GM12878 (cell line): ENCODE data around the gene NBEA. TPM values are rescaled to one million over a fixed set of nuclear protein-coding genes. Genes with fewer than 3 reads are reported as not detected.

Experiments
- ATAC-seq: fragments of 200-7000 bp; cut with Tn5 transposase; 3 replicates; pipeline ENCODE4 v1.9.1; 2020; ENCODE audit warnings: mild to moderate bottlenecking, moderate library complexity
- BruUV-seq: library from RNA; stranded (reverse); fragments of 400-500 nt; replicated peaks from 2 replicates; lab custom pipeline; 2021; lab: Mats Ljungman, UMichigan
- CTCF ChIA-PET: fragments of 300-600 bp; sonication (Branson Sonifier 250); formaldehyde crosslinking; extraction: SDS; loops from one replicate; lab custom pipeline; 2021; ENCODE audit warnings: inconsistent platforms; lab: Yijun Ruan, JAX
- POLR2A ChIA-PET: fragments of 350-600 bp; formaldehyde crosslinking; extraction: SDS; loops from one replicate; lab custom pipeline; 2021; ENCODE audit warnings: inconsistent platforms; lab: Charles Lee
- RAD21 ChIA-PET: fragments of 300-600 bp; sonication (Branson Sonifier 250); formaldehyde crosslinking; loops from one replicate; lab custom pipeline; 2023; ENCODE audit warnings: antibody characterized with exemption; ENCODE audit not compliant: unreplicated experiment; lab: Charles Lee
- SMC1A ChIA-PET: fragments of 300-600 bp; sonication (Branson Sonifier 250); formaldehyde crosslinking; loops from one replicate; lab custom pipeline; 2023; ENCODE audit not compliant: unreplicated experiment, uncharacterized antibody; lab: Charles Lee
- DNase-seq: peaks from one replicate; pipeline ENCODE4 v3.0.0-alpha.2; 2011; ENCODE audit warnings: low read depth, low spot score
- FAIRE-seq: peaks from 3 replicates; lab custom pipeline; 2011; peaks lifted over from hg19 to GRCh38; lab: Jason Lieb, UNC
- H2AFZ ChIP-seq: 2 replicates; pipeline ENCODE4 v1.6.0; 2011; ENCODE audit warnings: low read depth, low read length, control low read depth; ENCODE audit not compliant: control insufficient read depth
- H3K27ac ChIP-seq: 2 replicates; pipeline ENCODE4 v1.5.1; 2011; ENCODE audit warnings: control low read depth; ENCODE audit not compliant: control insufficient read depth, insufficient read depth
- H3K27me3 ChIP-seq, 2 experiments: replicated peaks in 1 of 2; 2 replicates each; pipeline versions ENCODE4 v1.6.0 to v1.6.1; 2011; ENCODE audit warnings: low read length in 1 of 2; ENCODE audit not compliant: control insufficient read depth in 2 of 2, insufficient read depth in 2 of 2
- H3K36me3 ChIP-seq, 2 experiments: 2 replicates each; pipeline ENCODE4 v1.5.1; 2011; ENCODE audit warnings: low read length in 1 of 2; ENCODE audit not compliant: control insufficient read depth in 2 of 2, insufficient read depth in 2 of 2
- H3K4me1 ChIP-seq: 2 replicates; pipeline ENCODE4 v1.6.1; 2011; ENCODE audit warnings: mild to moderate bottlenecking, low read length, moderate library complexity, mixed read lengths; ENCODE audit not compliant: control insufficient read depth, insufficient read depth
- H3K4me2 ChIP-seq: 2 replicates; pipeline ENCODE4 v1.6.0; 2011; ENCODE audit warnings: control low read depth; ENCODE audit not compliant: control insufficient read depth, insufficient read depth
- H3K4me3 ChIP-seq: fragments of 200-600 bp; sonication (generic); 2 replicates; pipeline ENCODE4 v1.5.1; 2016
- H3K79me2 ChIP-seq: 2 replicates; pipeline ENCODE4 v1.6.0; 2011; ENCODE audit warnings: low read length; ENCODE audit not compliant: control insufficient read depth, insufficient read depth
- H3K9ac ChIP-seq: 2 replicates; pipeline ENCODE4 v1.8.0; 2011; ENCODE audit warnings: low read length, control low read depth, mixed read lengths; ENCODE audit not compliant: control insufficient read depth, insufficient read depth
- H3K9me3 ChIP-seq: replicated peaks from 3 replicates; pipeline ENCODE4 v1.5.1; 2011; ENCODE audit warnings: mild to moderate bottlenecking, low read length; ENCODE audit not compliant: control insufficient read depth, insufficient read depth
- H4K20me1 ChIP-seq: 2 replicates; pipeline ENCODE4 v1.6.0; 2011; ENCODE audit not compliant: control insufficient read depth, insufficient read depth
- BRCA1 ChIP-seq: IDR thresholded peaks from 2 replicates; pipeline ENCODE4 v1.6.1; 2011; ENCODE audit warnings: low read depth, low read length, improper control_type of control experiment
- CHD4 ChIP-seq: fragments of 200-600 bp; sonication (generic); IDR thresholded peaks from 2 replicates; pipeline ENCODE4 v1.6.1; 2016; ENCODE audit warnings: mild to moderate bottlenecking
- FOS ChIP-seq: IDR thresholded peaks from 3 replicates; pipeline ENCODE4 v1.6.1; 2011; ENCODE audit warnings: borderline replicate concordance; ENCODE audit not compliant: insufficient read length; ENCODE audit errors: extremely low read depth
- HDGF ChIP-seq: fragments of 450-650 bp; IDR thresholded peaks from 2 replicates; pipeline ENCODE4 v1.6.1; 2016; ENCODE audit warnings: antibody characterized with exemption
- POLR2A ChIP-seq: IDR thresholded peaks from 2 replicates; pipeline ENCODE4 v1.6.1; 2011; ENCODE audit warnings: low read depth, mild to moderate bottlenecking, low read length
- POLR2AphosphoS2 ChIP-seq: IDR thresholded peaks from 2 replicates; pipeline ENCODE4 v1.6.1; 2011; ENCODE audit warnings: low read depth, mild to moderate bottlenecking, low read length, improper control_type of control experiment, moderate library complexity
- RB1 ChIP-seq: fragments of 450-650 bp; formaldehyde crosslinking; IDR thresholded peaks from 2 replicates; pipeline ENCODE4 v1.6.1; 2017; ENCODE audit warnings: mild to moderate bottlenecking, borderline replicate concordance
- SIX5 ChIP-seq: IDR thresholded peaks from 2 replicates; pipeline ENCODE4 v1.6.1; 2011; ENCODE audit warnings: mild to moderate bottlenecking, low read depth, low read length, moderate library complexity; ENCODE audit not compliant: severe bottlenecking
- SPI1 ChIP-seq: IDR thresholded peaks from 2 replicates; pipeline ENCODE4 v1.6.1; 2011; ENCODE audit warnings: low read depth, mild to moderate bottlenecking, low read length, moderate library complexity, borderline replicate concordance; ENCODE audit not compliant: insufficient read depth
- STAT3 ChIP-seq: IDR thresholded peaks from 2 replicates; pipeline ENCODE4 v1.6.1; 2011; ENCODE audit warnings: low read depth, low read length, improper control_type of control experiment
- SUZ12 ChIP-seq: fragments of 200-600 bp; sonication (generic); IDR thresholded peaks from one replicate; pipeline ENCODE4 v1.6.1; 2018; ENCODE audit warnings: antibody characterized with exemption, mild to moderate bottlenecking; ENCODE audit not compliant: unreplicated experiment
- ZNF687 ChIP-seq: fragments of 450-650 bp; IDR thresholded peaks from 2 replicates; pipeline ENCODE4 v1.6.1; 2017; ENCODE audit warnings: mild to moderate bottlenecking, moderate library complexity
- WGBS: methylation state at CpG from one replicate; pipeline ENCODE4 v1.1.6; 2016; ENCODE audit warnings: low lambda C conversion rate; ENCODE audit not compliant: insufficient replicate concordance, insufficient coverage; ENCODE audit errors: missing lambda C conversion rate; 5-methylcytosine and 5-hydroxymethylcytosine counted together
- in situ Hi-C: fragments of 300-500 bp; cut with MboI; formaldehyde crosslinking; loops from 9 replicates; pipeline ENCODE4 v1.14.3; 2018; ENCODE audit warnings: mixed read lengths
- intact Hi-C: fragments of 100-400 bp; cut with micrococcal nuclease; formaldehyde crosslinking; loops from one replicate; pipeline ENCODE4 v1.14.2; 2022; ENCODE audit not compliant: unreplicated experiment
- polyA plus RNA-seq, 11 experiments: library from polyadenylated mRNA; depleted of rRNA in 4 of 11; unstranded in 6 of 11; stranded (reverse) in 5 of 11; fragments of >200 nt; fragmentation: Nextera tagmentation in 4 of 11; fragmentation: Illumina TruSeq in 1 of 11; extraction: Ambion mirVana in 4 of 11; extraction: Trizol in 1 of 11; gene quantifications; 1 replicate in 1 of 11; 2 replicates in 10 of 11; pipeline versions ENCODE4 v1.2.1 to v1.2.3, GENCODE V29; 2011 to 2016; ENCODE audit warnings: inconsistent platforms in 2 of 11, missing spikeins in 2 of 11, low read depth in 1 of 11
- total RNA-seq, 4 experiments: library from RNA; depleted of rRNA in 3 of 4; stranded (reverse); fragments of >200 nt in 3 of 4; fragmentation: Illumina TruSeq in 1 of 4; extraction: Trizol in 1 of 4; gene quantifications; 2 replicates each; pipeline versions ENCODE4 v1.2.1 to v1.2.3, GENCODE V29; 2013 to 2021
- TF ChIP-seq, protein P1 (sequence below): IDR thresholded peaks from 2 replicates; pipeline ENCODE4 v1.6.1; 2011; ENCODE audit warnings: mild to moderate bottlenecking, low read depth, low read length, moderate library complexity; ENCODE audit not compliant: insufficient replicate concordance
- TF ChIP-seq, protein P2 (sequence below): fragments of 450-650 bp; IDR thresholded peaks from 2 replicates; pipeline ENCODE4 v1.6.1; 2017; ENCODE audit warnings: borderline replicate concordance

The NBEA gene
- total and polyA plus RNA-seq, 10 of the 15 experiments (the other 5 are each of a cell fraction or from before 2014, with no cell fraction given) = 0.23 to 3.6 (median 0.55) TPM

DNA sequence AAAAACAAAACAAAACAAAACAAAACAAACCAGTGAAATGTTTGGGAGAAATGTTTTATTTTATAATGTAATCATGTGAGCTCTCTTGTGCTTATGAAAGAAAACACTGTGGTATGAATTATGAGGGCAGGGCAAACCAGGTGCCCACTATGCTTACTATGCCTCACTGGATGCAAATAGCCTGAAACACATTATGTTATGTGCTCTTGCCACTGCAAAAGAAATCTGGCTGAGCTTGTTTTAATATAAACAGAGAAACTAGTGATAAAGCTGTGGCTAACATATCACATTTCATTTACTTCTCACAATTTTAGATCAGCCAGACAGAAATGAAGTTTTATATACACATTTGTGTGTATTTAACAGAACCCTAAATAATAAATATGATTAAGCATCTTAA is 8.7 kb upstream of the NBEA start (continued):
- TF ChIP-seq ZNF687 = no peak
- TF ChIP-seq STAT3 = no peak
- no peak for TF ChIP-seq POLR2A
- no peak for TF ChIP-seq SPI1
- TF ChIP-seq SIX5 = no peak

DNA sequence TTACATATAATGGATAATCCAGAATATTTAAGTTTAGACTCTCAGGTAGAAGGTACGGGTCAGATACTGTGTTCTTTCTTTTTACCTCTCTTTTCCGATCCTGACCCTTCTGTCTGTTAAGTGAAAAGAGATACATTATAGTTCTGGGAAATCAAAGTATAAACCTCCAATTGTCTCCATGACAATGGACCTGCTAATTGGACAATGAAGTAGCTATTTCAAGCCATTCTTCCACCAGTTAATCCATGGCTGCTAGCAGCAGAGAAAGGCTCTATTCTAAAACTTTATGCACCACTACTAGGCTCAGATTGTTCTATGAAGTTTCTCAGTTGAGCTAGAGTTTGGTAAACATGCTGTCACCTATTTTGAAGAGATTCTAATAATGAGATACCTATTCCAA is 8.3 kb upstream of the NBEA start:
- Histone ChIP-seq H3K4me2 (no peak overlapping the region), H3K9ac (no peak overlapping the region), H3K4me1 (no peaks in the 10 kb centered on the region), H4K20me1 (no peaks in the 10 kb centered on the region), H3K9me3 (no peaks in the 10 kb centered on the region), H3K27ac (no peak overlapping the region), H3K36me3 (no peaks in the 10 kb centered on the region), H3K27me3 (no peaks in the 10 kb centered on the region), H3K79me2 (no peaks in the 10 kb centered on the region), H3K4me3 (no peak overlapping the region), H2AFZ (no peak overlapping the region)
- SMC1A ChIA-PET = no interaction called here
- in situ Hi-C loops (no loop called here), intact Hi-C loops (no loop called here)
- CTCF ChIA-PET = no interaction called here
- BruUV-seq = no TSS peak
- RAD21 ChIA-PET = no interaction called here
- DNase-seq (no peak), FAIRE-seq (no peak), ATAC-seq (no peak)
- 79% methylated on average over 2 of the region's 2 CpGs for WGBS
- POLR2A ChIA-PET = no interaction called here
- TF ChIP-seq CHD4 (no peak), HDGF (no peak), FOS (no peak), BRCA1 (no peak), RB1 (no peak), POLR2AphosphoS2 (no peak), SUZ12 (no peak)
- TF ChIP-seq, protein P1, sequence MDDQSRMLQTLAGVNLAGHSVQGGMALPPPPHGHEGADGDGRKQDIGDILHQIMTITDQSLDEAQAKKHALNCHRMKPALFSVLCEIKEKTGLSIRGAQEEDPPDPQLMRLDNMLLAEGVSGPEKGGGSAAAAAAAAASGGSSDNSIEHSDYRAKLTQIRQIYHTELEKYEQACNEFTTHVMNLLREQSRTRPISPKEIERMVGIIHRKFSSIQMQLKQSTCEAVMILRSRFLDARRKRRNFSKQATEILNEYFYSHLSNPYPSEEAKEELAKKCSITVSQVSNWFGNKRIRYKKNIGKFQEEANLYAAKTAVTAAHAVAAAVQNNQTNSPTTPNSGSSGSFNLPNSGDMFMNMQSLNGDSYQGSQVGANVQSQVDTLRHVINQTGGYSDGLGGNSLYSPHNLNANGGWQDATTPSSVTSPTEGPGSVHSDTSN = no peak
- TF ChIP-seq, protein P2, sequence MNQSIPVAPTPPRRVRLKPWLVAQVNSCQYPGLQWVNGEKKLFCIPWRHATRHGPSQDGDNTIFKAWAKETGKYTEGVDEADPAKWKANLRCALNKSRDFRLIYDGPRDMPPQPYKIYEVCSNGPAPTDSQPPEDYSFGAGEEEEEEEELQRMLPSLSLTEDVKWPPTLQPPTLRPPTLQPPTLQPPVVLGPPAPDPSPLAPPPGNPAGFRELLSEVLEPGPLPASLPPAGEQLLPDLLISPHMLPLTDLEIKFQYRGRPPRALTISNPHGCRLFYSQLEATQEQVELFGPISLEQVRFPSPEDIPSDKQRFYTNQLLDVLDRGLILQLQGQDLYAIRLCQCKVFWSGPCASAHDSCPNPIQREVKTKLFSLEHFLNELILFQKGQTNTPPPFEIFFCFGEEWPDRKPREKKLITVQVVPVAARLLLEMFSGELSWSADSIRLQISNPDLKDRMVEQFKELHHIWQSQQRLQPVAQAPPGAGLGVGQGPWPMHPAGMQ = no peak
